Right hindlimb (tissue), 1 donor: ENCODE results near the gene TIMM10B.
A peak's percentile ranks its signal among the peaks of the same experiment; 100 is the strongest.

Experiments
- DNase-seq: peaks from one replicate; pipeline ENCODE4 v3.0.0-alpha.2; 2018

Gene TIMM10B

GRCh38 chr11:6481012-6481923, at the start of gene TIMM10B, which contains the start of gene ARFIP2:
Gene TIMM10B (plus strand): TSS chr11:6481501. CDS start chr11:6481517, 16 bp downstream.
Gene ARFIP2 (minus strand): TSS chr11:6481331. CDS start chr11:6480421, 910 bp downstream.
- peak; percentile 99 for DNase-seq

DNA sequence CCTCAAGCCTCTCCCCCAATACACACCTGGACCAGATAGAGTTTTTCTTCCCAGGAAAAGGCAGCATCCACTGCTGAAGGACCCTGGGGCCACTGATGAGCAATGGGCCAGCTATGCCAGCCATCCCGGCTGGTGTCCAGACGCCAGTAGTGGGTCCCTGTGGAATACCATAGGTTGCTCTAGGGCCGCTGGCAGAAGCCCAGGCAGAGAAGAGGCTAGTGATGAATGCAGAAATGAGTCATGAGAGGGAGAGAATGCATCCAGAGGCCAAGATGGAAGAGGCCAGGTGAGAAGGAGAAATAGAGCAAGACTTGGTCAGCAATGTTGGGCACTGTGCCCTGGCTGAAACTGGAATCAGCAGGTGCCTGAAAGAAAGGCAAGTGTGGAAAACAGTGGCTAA, 49.4 kb upstream of the TIMM10B start:
- DNase-seq: no peak

DNA sequence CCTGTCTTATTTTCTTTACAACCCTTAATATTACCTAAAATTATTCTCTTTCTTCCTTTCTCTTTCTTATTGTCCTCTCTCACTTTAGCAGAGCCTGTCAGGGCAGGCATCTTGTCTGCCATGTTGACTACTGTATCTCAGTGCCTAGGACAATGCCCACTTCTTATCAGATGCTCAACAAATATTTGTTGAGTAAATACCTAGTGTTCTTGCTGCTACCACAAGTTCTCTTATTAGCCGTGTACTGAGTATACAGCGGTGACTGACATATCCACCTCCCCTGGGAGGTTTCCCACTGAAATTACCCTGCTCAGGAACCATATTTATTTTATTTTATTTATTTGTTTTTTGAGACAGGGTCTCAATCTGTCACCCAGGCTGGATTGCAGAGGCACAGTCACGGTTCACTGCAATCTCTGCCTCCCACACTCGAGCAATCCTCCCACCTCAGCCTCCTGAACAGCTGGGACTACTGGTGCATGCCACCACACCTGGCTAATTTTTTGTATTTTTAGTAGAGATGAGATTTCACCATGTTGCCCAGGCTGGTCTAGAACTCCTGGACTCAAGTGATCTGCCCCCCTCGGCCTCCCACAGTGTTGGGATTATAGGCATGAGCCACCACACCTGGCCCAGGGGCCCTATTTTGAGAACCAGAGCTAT, 47.2 kb upstream of the TIMM10B start:
- DNase-seq: no peak

DNA sequence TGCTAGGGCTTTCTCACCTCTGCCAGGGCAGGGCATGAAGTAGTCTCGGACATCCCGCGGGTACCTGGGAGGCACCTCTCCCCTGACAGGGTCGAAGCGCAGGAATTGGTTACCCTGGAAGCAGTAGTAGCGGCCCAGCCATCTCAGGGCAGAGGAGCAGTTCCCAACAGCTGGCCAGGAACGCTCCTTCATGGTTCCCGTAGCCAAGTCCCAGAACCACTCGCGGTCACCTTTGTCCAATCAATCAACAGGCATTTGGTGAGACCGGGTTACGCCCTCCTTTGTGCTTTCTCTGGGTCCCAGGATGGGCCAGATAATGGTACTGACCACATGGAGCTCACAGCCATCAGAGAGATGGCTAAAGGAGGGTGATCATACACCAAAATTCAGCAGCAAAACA, 43.9 kb upstream of the TIMM10B start:
- no peak for DNase-seq

- no peak for DNase-seq
These were observed 43.3 kb upstream of the TIMM10B start for GRCh38 chr11:6437993-6438392.

DNA sequence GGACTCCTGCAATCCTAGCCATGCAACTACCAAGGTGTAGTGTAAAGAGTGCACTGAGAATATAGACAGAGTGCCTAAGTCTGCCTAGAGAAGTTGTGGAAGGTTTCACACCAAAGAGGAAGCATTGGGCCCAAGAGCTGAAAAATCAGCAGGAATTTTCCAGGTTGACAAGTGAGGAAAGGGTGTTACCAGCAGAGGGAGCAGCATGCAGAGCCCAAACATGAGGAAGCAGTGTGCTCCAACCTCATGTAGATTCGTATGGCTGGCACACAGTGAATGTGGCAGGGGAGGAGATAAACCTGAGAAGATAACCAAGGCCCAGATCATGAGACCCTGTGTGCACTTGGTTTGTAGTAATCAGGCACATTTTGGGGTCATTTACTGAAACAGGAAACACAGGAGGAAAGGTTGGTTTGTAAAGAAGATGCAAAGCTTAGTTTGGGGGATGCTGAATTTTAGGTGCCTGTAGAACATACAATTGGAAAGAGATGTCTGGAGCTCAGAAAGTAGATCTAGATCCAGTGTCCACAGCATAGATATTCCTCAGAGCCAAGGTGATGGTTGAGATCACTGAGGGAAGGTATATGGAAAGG, 42.2 kb upstream of the TIMM10B start:
- DNase-seq: peak; percentile 44

- no peak for DNase-seq
These were observed 40.4 kb upstream of the TIMM10B start, which contains the start of gene HPX for GRCh38 chr11:6440906-6441358. Gene HPX (minus strand): TSS chr11:6440987. CDS start chr11:6440963, 24 bp downstream.

DNA sequence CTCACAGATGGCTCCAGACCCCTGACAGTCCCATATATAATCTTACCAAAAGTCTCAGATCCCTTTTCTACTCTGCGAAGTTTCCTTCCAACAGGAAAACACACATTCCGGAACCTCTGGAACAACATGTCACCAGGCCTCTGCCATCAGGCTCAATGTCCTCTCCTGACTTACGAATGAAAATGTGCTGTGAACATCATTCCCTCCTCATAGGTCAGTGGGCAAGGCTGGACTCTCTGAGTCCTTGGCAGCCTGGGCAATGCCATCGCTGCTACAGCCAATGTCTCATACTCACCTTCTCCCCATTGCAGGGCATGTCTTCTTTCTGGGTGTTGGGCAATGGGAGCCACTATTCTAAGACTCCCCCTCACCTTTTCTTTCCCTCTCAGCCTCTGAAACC, 38.9 kb upstream of the TIMM10B start:
- no peak for DNase-seq

GRCh38 chr11:6443269-6444003, 37.9 kb upstream of the TIMM10B start:
- peak; percentile 45 for DNase-seq

DNA sequence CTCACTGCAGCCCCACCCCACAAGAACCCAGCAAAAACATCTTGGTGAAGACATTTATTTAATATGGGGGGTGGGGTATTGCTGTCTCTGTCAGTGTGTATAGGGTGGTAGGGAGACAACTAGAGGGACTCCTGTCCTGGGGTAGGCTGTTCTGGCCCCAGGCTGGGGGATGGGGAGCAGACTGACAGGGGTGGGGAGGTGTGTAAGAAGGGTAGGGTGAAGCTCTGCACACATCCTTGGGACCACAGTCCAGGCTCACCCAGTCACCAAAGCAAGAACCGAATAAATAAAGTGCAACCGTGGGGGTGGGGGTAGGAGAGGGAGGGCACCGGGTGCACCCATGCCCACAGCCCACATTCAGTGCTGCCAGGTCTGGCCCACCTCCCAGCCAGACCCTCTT, 32.7 kb upstream of the TIMM10B start:
- DNase-seq: no peak

DNA sequence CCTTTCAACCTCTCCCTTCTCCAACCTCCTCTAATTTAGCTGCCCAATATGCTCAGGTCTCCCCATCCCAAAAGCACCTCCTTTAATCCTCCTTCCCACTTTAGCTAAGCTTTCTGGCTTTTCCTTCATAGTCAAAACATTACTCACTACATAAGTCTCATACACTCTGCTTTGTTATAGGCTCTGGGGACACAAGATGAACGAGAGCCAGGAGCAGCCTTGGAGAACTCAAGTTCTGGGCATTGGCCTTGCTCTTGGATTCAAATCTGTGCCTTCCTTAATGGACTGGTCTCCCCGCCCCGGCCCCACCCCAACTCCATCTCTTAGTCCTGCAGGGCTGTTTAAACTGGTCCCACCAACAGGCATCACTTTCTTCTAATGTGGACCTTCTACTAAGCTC, 29.1 kb upstream of the TIMM10B start:
- no peak for DNase-seq

GRCh38 chr11:6453152-6453551, 28.1 kb upstream of the TIMM10B start:
- no peak for DNase-seq

- DNase-seq: no peak
These were observed 26.2 kb upstream of the TIMM10B start for GRCh38 chr11:6455070-6455469.

DNA sequence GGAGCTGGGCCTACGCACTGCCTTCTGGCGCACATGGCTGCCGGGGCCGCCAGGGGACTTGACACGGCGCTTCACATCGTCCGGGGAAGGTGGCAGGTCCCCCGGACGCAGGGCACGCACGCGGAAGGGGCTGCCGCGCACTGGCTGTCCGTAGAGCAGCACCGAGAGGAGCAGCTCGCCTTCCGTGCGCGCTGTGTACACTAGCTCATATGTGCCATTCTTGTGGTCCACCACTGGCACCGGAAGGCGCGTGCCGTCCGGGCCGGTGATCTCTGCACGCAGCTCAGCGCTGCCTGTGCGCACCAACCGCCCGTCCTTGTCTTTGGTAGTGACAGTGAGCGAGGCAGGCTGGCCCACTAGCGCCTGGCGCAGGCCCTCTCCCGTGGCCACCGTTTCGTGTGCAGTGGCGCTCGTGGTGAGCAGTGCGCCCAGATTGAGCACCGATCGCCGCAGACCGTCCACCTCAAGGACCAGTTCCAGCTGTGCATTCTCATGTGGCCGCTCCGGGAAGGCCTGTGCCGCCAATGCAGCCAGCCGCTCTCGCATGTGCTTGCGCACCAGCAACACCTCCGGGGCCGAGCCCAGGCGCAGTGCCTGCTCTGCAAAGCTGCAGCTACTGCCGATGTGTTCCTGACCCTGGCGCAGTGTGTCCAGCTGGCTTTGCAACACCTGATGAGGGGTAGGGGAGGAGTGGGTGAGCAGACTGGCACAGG, 24.8 kb upstream of the TIMM10B start:
- no peak for DNase-seq

- no peak for DNase-seq
These were observed 23.6 kb upstream of the TIMM10B start for GRCh38 chr11:6457581-6458320.

DNA sequence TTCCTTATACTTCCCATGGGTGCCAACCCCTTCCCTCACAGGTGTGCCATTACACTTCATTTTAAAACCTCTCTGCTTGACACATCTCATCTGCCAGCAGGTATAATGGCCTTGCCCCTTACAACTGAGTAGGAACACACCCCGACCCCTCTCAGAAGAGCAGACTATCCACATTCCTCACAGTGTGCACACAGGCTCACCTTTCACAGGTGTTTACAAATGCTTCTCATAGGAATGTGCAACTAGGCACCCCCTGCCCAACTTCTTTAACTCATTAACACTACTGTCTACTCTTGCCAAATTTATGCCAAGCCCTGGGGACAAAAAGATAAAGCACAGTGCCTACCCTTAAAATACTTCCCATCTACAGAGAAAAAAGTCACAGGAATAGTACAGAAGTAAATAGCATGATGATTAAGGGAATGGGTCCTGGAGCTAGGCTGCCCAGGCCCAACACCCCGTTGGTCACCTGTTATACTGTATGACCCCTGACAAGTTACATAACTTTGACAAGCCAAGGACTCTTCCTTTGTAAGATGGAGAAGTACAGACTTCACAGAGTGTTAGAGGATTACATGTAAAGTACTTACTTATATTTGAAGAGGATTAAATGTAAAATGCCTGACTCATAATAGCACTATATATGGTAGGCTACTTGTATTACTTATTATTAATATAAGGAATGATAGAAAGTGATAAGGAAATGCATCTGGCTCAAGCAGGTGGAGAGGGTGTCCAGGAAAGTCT, 22.8 kb upstream of the TIMM10B start:
- DNase-seq: no peak

- no peak for DNase-seq
These were observed 22.2 kb upstream of the TIMM10B start for GRCh38 chr11:6459099-6459450.

- DNase-seq: peak; percentile 93
These were observed 12.4 kb upstream of the TIMM10B start for GRCh38 chr11:6468712-6469495.

DNA sequence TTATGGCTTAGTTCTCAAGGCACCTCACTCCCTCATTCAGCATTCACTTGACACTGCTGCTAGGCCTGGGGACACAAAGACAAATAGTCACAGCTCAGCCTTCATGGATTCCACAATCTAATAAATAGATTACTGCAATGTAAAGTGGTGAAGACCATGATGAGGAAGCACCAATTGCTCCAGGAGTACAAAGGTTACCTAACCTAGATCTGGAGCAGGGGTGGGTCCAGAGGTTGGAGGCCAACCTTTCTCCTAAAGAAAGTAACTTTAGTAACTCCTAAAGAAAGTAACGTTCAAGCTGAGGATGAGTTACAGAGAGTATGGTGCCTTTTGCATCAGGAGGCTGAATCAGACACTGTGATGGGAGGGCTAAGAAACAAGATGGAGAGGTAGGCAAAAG, 11.7 kb upstream of the TIMM10B start:
- no peak for DNase-seq

- no peak for DNase-seq
These were observed 8.4 kb upstream of the TIMM10B start for GRCh38 chr11:6472934-6473333.
